Neural crest cell (in vitro differentiated cells): ENCODE measurements around the gene CPA5. TPM values are rescaled to one million over a fixed set of nuclear protein-coding genes. Genes with fewer than 3 reads are reported as not detected.

Experiments used
- DNase-seq: peaks from one replicate; pipeline ENCODE4 v3.0.0; 2021; ENCODE audit warnings: low read depth, mixed read lengths, low spot score
- H3K27ac Mint-ChIP-seq: one replicate; pipeline ENCODE4 v1.8.0; 2021; ENCODE audit warnings: mild to moderate bottlenecking, mixed read lengths; ENCODE audit not compliant: unreplicated experiment
- H3K27me3 Mint-ChIP-seq: 2 replicates; pipeline ENCODE4 v1.8.0; 2021; ENCODE audit warnings: low read depth, mild to moderate bottlenecking, mixed read lengths
- H3K36me3 Mint-ChIP-seq: 2 replicates; pipeline ENCODE4 v1.8.0; 2021; ENCODE audit warnings: low read depth, mild to moderate bottlenecking, mixed read lengths
- H3K4me1 Mint-ChIP-seq: 2 replicates; pipeline ENCODE4 v1.8.0; 2021; ENCODE audit warnings: mixed read lengths
- H3K4me3 Mint-ChIP-seq: one replicate; pipeline ENCODE4 v1.8.0; 2021; ENCODE audit warnings: mild to moderate bottlenecking, mixed read lengths
- H3K9me3 Mint-ChIP-seq: 2 replicates; pipeline ENCODE4 v1.8.0; 2021; ENCODE audit warnings: mixed read lengths
- total RNA-seq: library from RNA; stranded (reverse); gene quantifications from 2 replicates; pipeline ENCODE4 v1.2.1, GENCODE V29; 2021
- TF ChIP-seq, protein P1 (sequence below): fragments of 200-600 bp; sonication (generic); conservative IDR thresholded peaks from 2 replicates; pipeline ENCODE4 v1.5.0; 2021; ENCODE audit warnings: antibody characterized with exemption, mild to moderate bottlenecking

Gene CPA5
- total RNA-seq, 1 donor from 2014 or later, result not detected

DNA sequence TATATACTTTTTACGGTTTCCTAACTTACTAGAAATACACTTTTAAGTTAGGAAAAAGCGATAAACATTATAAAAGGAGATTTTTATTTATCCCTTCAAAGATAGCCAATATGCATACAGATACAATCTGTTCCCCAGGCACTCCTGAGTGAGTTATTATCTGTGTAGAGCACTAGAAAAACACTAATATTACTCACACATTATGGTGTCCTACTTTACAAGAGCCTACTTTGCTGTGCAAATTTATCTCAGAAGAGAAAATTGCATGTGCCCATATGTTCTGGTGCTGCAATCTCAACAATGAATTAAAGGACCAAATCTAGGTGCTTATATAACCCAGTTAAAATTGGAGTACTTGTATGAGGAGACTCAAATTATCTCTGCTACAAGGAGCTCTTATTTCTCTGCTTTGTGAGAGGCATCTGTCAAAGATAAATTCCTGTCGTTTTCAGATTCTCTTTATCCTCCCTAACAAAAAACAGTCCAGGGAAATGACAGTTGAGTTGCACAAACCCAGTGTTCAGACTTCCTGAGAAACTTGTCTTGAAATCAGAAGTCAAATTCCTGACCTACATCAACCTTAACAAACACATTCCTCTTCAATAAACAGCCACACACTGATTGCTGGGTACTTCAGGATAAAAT lies 64.6 kb downstream of the CPA5 start:
- Mint-ChIP-seq H3K4me1 (peaks cover 43% of the 10 kb centered on the region), H3K27me3 (no peaks in the 10 kb centered on the region), H3K36me3 (no peaks in the 10 kb centered on the region), H3K4me3 (no peak overlapping the region), H3K27ac (peak overlapping the region; percentile 57), H3K9me3 (no peaks in the 10 kb centered on the region)
- DNase-seq, result no peak
- TF ChIP-seq, protein P1, sequence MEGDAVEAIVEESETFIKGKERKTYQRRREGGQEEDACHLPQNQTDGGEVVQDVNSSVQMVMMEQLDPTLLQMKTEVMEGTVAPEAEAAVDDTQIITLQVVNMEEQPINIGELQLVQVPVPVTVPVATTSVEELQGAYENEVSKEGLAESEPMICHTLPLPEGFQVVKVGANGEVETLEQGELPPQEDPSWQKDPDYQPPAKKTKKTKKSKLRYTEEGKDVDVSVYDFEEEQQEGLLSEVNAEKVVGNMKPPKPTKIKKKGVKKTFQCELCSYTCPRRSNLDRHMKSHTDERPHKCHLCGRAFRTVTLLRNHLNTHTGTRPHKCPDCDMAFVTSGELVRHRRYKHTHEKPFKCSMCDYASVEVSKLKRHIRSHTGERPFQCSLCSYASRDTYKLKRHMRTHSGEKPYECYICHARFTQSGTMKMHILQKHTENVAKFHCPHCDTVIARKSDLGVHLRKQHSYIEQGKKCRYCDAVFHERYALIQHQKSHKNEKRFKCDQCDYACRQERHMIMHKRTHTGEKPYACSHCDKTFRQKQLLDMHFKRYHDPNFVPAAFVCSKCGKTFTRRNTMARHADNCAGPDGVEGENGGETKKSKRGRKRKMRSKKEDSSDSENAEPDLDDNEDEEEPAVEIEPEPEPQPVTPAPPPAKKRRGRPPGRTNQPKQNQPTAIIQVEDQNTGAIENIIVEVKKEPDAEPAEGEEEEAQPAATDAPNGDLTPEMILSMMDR, result no peak

DNA sequence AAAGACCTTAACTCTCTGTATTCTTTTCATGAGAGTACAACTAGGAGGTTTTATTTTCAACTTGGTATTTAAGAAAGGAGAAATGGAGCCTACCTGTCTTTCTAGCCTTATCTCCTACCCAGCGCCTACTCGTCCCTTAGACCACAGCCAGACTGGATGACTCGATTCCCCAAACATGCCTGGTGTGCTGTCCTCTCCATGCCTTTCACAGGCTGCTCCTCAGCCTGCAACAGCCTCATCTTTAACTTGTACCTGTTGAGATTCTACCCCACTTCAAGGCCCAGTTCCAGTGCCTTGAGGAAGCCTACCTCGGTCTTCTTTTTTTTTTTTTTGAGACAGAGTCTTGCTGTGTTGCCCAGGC lies 65.1 kb downstream of the CPA5 start:
- H3K27me3 Mint-ChIP-seq, result no peaks in the 10 kb centered on the region
- peaks cover 43% of the 10 kb centered on the region for H3K4me1 Mint-ChIP-seq
- peak overlapping the region; percentile 80 for H3K27ac Mint-ChIP-seq
- H3K36me3 Mint-ChIP-seq, result no peaks in the 10 kb centered on the region
- TF ChIP-seq, protein P1, result no peak
- DNase-seq, result no peak
- no peaks in the 10 kb centered on the region for H3K9me3 Mint-ChIP-seq
- H3K4me3 Mint-ChIP-seq, result no peak overlapping the region

DNA sequence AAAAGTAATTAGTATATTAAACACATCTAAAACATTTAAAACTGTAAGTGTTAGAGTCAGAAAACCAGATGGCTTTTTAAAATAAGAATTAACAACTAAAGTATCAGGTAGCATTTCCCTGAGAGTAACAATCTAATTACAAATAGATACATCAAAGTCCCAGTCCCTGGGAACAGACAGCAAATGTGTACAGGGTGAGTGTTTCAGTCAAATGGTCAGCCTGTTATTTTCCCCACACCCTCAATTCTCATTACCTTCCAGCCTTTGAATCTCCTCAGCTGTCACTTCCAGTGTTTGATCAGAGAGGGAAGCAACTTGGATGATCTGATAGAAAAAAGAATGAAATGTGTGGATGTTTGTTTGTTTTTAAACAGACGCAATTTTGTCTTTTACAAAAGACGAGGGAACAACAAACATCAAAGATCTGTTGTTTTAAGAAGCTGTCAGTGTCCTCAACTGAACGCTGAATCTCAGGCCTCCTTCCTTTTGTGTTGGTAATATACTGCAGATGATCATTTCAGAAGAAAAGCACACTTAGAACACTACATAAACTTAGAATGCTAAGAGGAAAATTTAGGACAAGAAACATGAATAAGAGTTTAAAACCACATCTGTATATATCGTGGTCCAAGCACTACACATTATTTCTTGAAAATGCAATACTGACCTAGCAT lies 66.4 kb downstream of the CPA5 start:
- H3K4me3 Mint-ChIP-seq, result no peak overlapping the region
- no peak overlapping the region for H3K27ac Mint-ChIP-seq
- H3K4me1 Mint-ChIP-seq, result peaks cover 43% of the 10 kb centered on the region
- no peaks in the 10 kb centered on the region for H3K27me3 Mint-ChIP-seq
- no peak for DNase-seq
- H3K9me3 Mint-ChIP-seq, result no peaks in the 10 kb centered on the region
- no peaks in the 10 kb centered on the region for H3K36me3 Mint-ChIP-seq
- TF ChIP-seq, protein P1, result no peak

DNA sequence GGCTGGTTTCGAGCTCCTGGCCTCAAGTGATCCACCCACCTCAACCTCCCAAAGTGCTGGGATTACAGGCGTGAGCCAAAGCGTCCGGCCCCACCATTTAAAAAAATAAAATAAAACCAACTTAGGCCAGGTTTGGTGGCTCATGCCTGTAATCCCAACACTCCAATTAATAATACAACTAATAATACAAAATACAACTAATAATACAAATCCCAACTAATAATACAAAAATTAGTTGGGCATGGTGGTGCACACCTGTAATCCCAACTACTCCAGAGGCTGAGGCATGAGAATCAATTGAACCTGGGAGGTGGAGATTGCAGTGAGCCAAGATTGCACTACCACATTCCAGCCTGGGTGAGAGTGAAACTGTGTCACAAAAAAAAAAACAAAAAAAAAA lies 68.6 kb downstream of the CPA5 start:
- no peak overlapping the region for H3K4me3 Mint-ChIP-seq
- no peak for DNase-seq
- no peaks in the 10 kb centered on the region for H3K27me3 Mint-ChIP-seq
- no peaks in the 10 kb centered on the region for H3K9me3 Mint-ChIP-seq
- H3K36me3 Mint-ChIP-seq, result no peaks in the 10 kb centered on the region
- H3K27ac Mint-ChIP-seq, result no peak overlapping the region
- TF ChIP-seq, protein P1, result no peak
- peaks cover 59% of the 10 kb centered on the region for H3K4me1 Mint-ChIP-seq

DNA sequence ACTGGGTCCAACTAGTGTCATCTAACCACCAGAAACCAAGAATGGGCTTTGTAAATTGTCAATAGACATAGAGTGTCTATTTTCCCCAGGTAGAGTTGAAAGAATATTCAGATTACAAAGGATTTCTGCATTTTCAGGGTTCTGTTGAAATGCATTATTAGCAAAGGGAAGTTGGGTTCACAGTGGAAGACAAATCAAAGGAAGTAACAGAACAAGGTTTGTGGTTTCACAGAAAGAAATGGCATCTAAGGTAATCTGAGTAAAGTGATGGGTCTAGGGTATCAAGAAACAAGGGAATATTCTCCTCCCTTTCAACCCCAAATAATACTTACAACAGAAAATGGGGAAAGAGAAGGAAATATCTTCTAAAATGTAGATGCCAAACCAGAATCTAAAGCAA lies 70.4 kb downstream of the CPA5 start:
- Mint-ChIP-seq H3K9me3 (no peaks in the 10 kb centered on the region), H3K27ac (no peak overlapping the region), H3K4me1 (peaks cover 52% of the 10 kb centered on the region), H3K36me3 (no peaks in the 10 kb centered on the region), H3K4me3 (no peak overlapping the region), H3K27me3 (no peaks in the 10 kb centered on the region)
- no peak for DNase-seq
- TF ChIP-seq, protein P1, result no peak
